HepG2 (cell line): Measurements from ENCODE around the gene BRD3. TPM values are rescaled to one million over a fixed set of nuclear protein-coding genes. Genes with fewer than 3 reads are reported as not detected.

Experiments
- CEBPG ChIP-seq: IDR thresholded peaks from 2 replicates; pipeline ENCODE4 v1.6.1; 2016
- CREM ChIP-seq, 2 experiments: sonication (generic) in 1 of 2; formaldehyde crosslinking in 1 of 2; IDR thresholded peaks; 2 replicates each; pipeline versions ENCODE4 v1.4.0 to v1.6.1; 2016 to 2020; ENCODE audit warnings: antibody characterized with exemption in 1 of 2, mild to moderate bottlenecking in 1 of 2, missing genetic modification reagents in 1 of 2
- DNMT3B ChIP-seq: conservative IDR thresholded peaks from 2 replicates; pipeline ENCODE4 v1.6.1; 2016; ENCODE audit warnings: missing biosample characterization, control low read depth
- ETV6 ChIP-seq: sonication (generic); formaldehyde crosslinking; conservative IDR thresholded peaks from 2 replicates; pipeline ENCODE4 v1.4.0; 2020; ENCODE audit warnings: missing genetic modification reagents
- HDAC1 ChIP-seq: sonication (generic); formaldehyde crosslinking; IDR thresholded peaks from 2 replicates; pipeline ENCODE4 v1.5.1; 2020; ENCODE audit warnings: mild to moderate bottlenecking, missing genetic modification reagents
- KDM3A ChIP-seq: IDR thresholded peaks from 2 replicates; pipeline ENCODE4 v1.6.1; 2018; ENCODE audit warnings: low read depth, missing compliant biosample characterization
- KLF15 ChIP-seq: sonication (generic); formaldehyde crosslinking; IDR thresholded peaks from 2 replicates; pipeline ENCODE4 v1.8.1; 2023; ENCODE audit warnings: borderline replicate concordance, mild to moderate bottlenecking, inconsistent platforms, missing genetic modification reagents, mixed read lengths
- NFYC ChIP-seq: IDR thresholded peaks from 2 replicates; pipeline ENCODE4 v1.6.1; 2016; ENCODE audit warnings: missing genetic modification reagents, missing compliant biosample characterization
- NR2C2 ChIP-seq: sonication (generic); formaldehyde crosslinking; IDR thresholded peaks from 2 replicates; pipeline ENCODE4 v1.4.0; 2020; ENCODE audit warnings: missing genetic modification reagents, mild to moderate bottlenecking, moderate library complexity, borderline replicate concordance
- SIX4 ChIP-seq: sonication (generic); formaldehyde crosslinking; IDR thresholded peaks from 2 replicates; pipeline ENCODE4 v1.4.0; 2020; ENCODE audit warnings: missing genetic modification reagents
- TBL1XR1 ChIP-seq: fragments of 150-350 bp; IDR thresholded peaks from 2 replicates; pipeline ENCODE4 v1.6.1; 2014; ENCODE audit warnings: borderline replicate concordance, low read length; ENCODE audit not compliant: partially characterized antibody
- TCF12 ChIP-seq, 2 experiments: fragments of 450-650 bp in 1 of 2; sonication (generic) in 1 of 2; formaldehyde crosslinking in 1 of 2; IDR thresholded peaks; 2 replicates each; pipeline versions ENCODE4 v1.6.1 to v1.8.0; 2017 to 2022; ENCODE audit warnings: antibody characterized with exemption in 1 of 2, mild to moderate bottlenecking in 1 of 2, missing genetic modification reagents in 1 of 2, moderate library complexity in 1 of 2
- ZFY ChIP-seq: sonication (generic); formaldehyde crosslinking; IDR thresholded peaks from 2 replicates; pipeline ENCODE4 v1.4.0; 2020; ENCODE audit warnings: missing genetic modification reagents
- ZIK1 ChIP-seq: sonication (generic); formaldehyde crosslinking; IDR thresholded peaks from 2 replicates; pipeline ENCODE4 v1.5.0; 2020; ENCODE audit warnings: mild to moderate bottlenecking, low read depth, missing genetic modification reagents, borderline replicate concordance
- ZNF224 ChIP-seq: sonication (generic); formaldehyde crosslinking; IDR thresholded peaks from 2 replicates; pipeline ENCODE4 v1.5.0; 2020; ENCODE audit warnings: mild to moderate bottlenecking, missing genetic modification reagents
- ZNF383 ChIP-seq: sonication (generic); formaldehyde crosslinking; IDR thresholded peaks from 2 replicates; pipeline ENCODE4 v1.4.0; 2020; ENCODE audit warnings: missing genetic modification reagents, mild to moderate bottlenecking, borderline replicate concordance
- ZNF747 ChIP-seq: sonication (generic); formaldehyde crosslinking; IDR thresholded peaks from 2 replicates; pipeline ENCODE4 v1.8.1; 2023; ENCODE audit warnings: missing genetic modification reagents, mild to moderate bottlenecking, borderline replicate concordance
- ZNF766 ChIP-seq: sonication (generic); formaldehyde crosslinking; IDR thresholded peaks from 2 replicates; pipeline ENCODE4 v1.5.0; 2020; ENCODE audit warnings: missing genetic modification reagents, borderline replicate concordance
- ZSCAN22 ChIP-seq: sonication (generic); formaldehyde crosslinking; IDR thresholded peaks from 2 replicates; pipeline ENCODE4 v1.4.0; 2020; ENCODE audit warnings: mild to moderate bottlenecking, missing genetic modification reagents
- polyA plus RNA-seq, 8 experiments: library from polyadenylated mRNA; depleted of rRNA in 3 of 8; stranded (reverse) in 7 of 8; unstranded in 1 of 8; fragments of >200 nt; fragmentation: Illumina TruSeq in 4 of 8; extraction: Trizol in 4 of 8; gene quantifications; 2 replicates each; pipeline versions ENCODE4 v1.2.1 to v1.2.3, GENCODE V29; 2011 to 2016; ENCODE audit warnings: low read depth in 4 of 8, missing spikeins in 1 of 8, mixed read lengths in 1 of 8; ENCODE audit not compliant: insufficient read depth in 1 of 8
- total RNA-seq, 5 experiments: library from RNA; depleted of rRNA; stranded (reverse); fragments of >200 nt; fragmentation: Illumina TruSeq; extraction: Trizol; gene quantifications; 2 replicates each; pipeline ENCODE4 v1.2.3, GENCODE V29; 2016; ENCODE audit warnings: low read depth in 1 of 5
- TF ChIP-seq, protein P1 (sequence below): sonication (generic); formaldehyde crosslinking; IDR thresholded peaks from 2 replicates; pipeline ENCODE4 v1.5.0; 2020; ENCODE audit warnings: mild to moderate bottlenecking, missing genetic modification reagents, borderline replicate concordance
- TF ChIP-seq, protein P2 (sequence below): sonication (generic); formaldehyde crosslinking; IDR thresholded peaks from 2 replicates; pipeline ENCODE4 v1.8.1; 2023; ENCODE audit warnings: mild to moderate bottlenecking, inconsistent platforms, moderate library complexity, missing genetic modification reagents, borderline replicate concordance
- TF ChIP-seq, protein P3 (sequence below): sonication (generic); formaldehyde crosslinking; IDR thresholded peaks from 2 replicates; pipeline ENCODE4 v1.9.0; 2021; ENCODE audit warnings: missing genetic modification reagents, mild to moderate bottlenecking, borderline replicate concordance

The BRD3 gene
- total and polyA plus RNA-seq, 2 of the 13 experiments (the other 11 are each of a cell fraction or from before 2014, with no cell fraction given): 5.9 to 12.9 TPM

DNA sequence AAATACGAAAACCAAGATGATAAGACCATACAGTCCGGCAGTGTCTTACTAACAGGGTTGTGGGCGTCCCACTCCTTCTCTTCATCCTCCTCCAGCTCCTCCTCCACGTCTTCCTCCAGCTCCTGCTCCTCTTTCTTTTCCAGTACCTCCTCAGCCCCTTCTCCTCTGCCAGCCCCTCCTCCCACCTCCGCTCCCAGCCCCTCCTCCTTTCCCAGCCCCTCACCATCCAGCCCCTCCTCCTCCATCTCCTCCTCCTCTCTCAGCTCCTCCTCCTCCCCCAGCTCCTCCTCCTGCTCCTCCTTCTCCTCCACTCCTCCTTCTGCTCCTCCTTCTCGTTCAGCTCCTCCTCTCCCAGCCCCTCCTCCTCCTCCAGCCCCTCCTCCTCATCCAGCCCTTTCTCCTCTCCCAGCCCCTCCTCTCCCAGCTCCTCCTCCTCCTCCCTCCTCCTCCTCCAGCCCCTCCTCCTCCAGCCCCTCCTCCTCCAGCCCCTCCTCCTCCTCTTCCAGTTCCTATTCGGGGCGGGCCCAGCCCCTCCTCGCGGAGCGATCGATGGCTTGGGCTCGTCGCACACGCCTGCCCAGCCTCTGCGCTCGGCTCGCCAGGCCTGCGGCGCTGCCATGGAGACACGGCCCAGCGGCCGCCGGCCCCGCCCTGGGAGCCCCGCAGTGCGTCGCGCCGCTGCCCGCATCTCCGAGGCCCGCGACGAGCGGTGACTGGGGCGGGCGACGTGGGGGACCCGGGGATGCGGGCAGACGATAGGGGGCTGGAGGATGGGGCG, 42.8 kb downstream of the BRD3 start, which contains the start of gene BRD3OS (continued):
- TF ChIP-seq, protein P1, sequence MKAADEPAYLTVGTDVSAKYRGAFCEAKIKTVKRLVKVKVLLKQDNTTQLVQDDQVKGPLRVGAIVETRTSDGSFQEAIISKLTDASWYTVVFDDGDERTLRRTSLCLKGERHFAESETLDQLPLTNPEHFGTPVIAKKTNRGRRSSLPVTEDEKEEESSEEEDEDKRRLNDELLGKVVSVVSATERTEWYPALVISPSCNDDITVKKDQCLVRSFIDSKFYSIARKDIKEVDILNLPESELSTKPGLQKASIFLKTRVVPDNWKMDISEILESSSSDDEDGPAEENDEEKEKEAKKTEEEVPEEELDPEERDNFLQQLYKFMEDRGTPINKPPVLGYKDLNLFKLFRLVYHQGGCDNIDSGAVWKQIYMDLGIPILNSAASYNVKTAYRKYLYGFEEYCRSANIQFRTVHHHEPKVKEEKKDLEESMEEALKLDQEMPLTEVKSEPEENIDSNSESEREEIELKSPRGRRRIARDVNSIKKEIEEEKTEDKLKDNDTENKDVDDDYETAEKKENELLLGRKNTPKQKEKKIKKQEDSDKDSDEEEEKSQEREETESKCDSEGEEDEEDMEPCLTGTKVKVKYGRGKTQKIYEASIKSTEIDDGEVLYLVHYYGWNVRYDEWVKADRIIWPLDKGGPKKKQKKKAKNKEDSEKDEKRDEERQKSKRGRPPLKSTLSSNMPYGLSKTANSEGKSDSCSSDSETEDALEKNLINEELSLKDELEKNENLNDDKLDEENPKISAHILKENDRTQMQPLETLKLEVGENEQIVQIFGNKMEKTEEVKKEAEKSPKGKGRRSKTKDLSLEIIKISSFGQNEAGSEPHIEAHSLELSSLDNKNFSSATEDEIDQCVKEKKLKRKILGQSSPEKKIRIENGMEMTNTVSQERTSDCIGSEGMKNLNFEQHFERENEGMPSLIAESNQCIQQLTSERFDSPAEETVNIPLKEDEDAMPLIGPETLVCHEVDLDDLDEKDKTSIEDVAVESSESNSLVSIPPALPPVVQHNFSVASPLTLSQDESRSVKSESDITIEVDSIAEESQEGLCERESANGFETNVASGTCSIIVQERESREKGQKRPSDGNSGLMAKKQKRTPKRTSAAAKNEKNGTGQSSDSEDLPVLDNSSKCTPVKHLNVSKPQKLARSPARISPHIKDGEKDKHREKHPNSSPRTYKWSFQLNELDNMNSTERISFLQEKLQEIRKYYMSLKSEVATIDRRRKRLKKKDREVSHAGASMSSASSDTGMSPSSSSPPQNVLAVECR: peak; percentile 91
- TF ChIP-seq TCF12 (IDR thresholded peaks at IDR 0.05) (no peak), TCF12 (CRISPR knock-in tag; IDR thresholded peaks at IDR 0.05) (no peak), ZFY (CRISPR knock-in tag) (peak; percentile 85), KLF15 (CRISPR knock-in tag) (no peak), ZNF766 (no peak), ZNF383 (no peak), CEBPG (CRISPR knock-in tag) (0 out of 2 replicates have a peak, but pooled peaks have one; percentile 4), ZSCAN22 (CRISPR knock-in tag) (no peak), DNMT3B (CRISPR knock-in tag) (no peak), SIX4 (CRISPR knock-in tag) (no peak), ZNF224 (CRISPR knock-in tag) (no peak), HDAC1 (CRISPR knock-in tag) (peak; percentile 55; the same call in 1 of the 2 replicates), CREM (IDR thresholded peaks at IDR 0.05) (no peak), CREM (CRISPR knock-in tag; IDR thresholded peaks at IDR 0.05) (no peak), NR2C2 (CRISPR knock-in tag) (peak; percentile 37; the same call in 1 of the 2 replicates), ZNF747 (CRISPR knock-in tag) (no peak), ZIK1 (no peak), NFYC (no peak), ETV6 (CRISPR knock-in tag) (no peak; the same call in 1 of the 2 replicates), KDM3A (CRISPR knock-in tag) (no peak), TBL1XR1 (peak; percentile 20)
- TF ChIP-seq, protein P2, sequence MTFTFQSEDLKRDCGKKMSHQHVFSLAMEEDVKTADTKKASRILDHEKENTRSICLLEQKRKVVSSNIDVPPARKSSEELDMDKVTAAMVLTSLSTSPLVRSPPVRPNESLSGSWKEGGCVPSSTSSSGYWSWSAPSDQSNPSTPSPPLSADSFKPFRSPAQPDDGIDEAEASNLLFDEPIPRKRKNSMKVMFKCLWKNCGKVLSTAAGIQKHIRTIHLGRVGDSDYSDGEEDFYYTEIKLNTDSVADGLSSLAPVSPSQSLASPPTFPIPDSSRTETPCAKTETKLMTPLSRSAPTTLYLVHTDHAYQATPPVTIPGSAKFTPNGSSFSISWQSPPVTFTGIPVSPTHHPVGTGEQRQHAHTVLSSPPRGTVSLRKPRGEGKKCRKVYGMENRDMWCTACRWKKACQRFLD (CRISPR knock-in tag): no peak
- TF ChIP-seq, protein P3, sequence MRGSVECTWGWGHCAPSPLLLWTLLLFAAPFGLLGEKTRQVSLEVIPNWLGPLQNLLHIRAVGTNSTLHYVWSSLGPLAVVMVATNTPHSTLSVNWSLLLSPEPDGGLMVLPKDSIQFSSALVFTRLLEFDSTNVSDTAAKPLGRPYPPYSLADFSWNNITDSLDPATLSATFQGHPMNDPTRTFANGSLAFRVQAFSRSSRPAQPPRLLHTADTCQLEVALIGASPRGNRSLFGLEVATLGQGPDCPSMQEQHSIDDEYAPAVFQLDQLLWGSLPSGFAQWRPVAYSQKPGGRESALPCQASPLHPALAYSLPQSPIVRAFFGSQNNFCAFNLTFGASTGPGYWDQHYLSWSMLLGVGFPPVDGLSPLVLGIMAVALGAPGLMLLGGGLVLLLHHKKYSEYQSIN: no peak
